Astrocyte of the hippocampus (primary cell): ENCODE results near the gene SYTL3.
"Not testable (repeated sequence)": the region's sequence is repeated elsewhere in the genome, so short reads cannot be mapped to it uniquely, and the experiment has no call there.

Experiments
- DNase-seq: peaks from one replicate; pipeline ENCODE4 v3.0.0; 2011; ENCODE audit warnings: low read depth, low spot score

The SYTL3 gene, protein sequence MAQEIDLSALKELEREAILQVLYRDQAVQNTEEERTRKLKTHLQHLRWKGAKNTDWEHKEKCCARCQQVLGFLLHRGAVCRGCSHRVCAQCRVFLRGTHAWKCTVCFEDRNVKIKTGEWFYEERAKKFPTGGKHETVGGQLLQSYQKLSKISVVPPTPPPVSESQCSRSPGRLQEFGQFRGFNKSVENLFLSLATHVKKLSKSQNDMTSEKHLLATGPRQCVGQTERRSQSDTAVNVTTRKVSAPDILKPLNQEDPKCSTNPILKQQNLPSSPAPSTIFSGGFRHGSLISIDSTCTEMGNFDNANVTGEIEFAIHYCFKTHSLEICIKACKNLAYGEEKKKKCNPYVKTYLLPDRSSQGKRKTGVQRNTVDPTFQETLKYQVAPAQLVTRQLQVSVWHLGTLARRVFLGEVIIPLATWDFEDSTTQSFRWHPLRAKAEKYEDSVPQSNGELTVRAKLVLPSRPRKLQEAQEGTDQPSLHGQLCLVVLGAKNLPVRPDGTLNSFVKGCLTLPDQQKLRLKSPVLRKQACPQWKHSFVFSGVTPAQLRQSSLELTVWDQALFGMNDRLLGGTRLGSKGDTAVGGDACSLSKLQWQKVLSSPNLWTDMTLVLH

DNA sequence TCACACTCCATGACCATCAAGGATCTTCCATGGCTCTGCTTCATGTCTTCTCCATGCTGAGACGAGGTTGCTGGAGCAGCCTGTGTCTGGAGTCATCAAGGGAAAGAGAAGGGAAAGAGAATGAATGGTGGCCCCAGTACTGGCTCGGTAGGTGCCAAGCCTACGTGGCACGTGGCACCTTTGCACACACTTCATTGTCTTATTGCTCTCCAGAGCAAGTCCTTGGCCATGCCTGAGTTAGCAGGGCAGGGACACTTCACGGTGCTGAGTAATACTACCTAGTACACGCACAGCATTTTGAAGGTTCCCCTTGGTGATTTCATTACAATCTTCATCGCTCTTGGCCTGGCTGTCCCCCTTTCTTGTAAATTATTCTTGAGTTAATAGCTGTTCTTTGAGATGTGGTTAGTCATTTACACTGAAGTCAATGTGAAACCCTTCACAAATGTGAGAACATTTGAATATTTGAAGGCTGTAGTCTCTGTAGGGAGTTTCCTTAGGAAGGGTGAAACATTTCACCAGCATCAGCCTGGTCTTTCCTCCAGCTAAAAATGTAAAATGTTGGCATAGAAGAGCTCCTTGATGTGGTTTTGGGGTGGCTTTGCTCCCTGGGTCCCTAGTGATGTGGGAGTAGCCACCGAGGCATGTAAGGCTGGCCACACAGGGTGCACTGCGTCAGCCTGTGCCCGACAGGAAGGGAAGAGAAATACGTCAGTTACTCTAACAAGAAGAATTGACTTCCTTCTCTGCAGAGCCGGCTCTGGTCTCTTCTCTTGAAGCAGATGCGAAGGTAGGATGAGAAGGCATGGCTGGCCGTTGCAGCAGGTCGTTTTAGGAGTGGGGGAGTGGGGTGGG is at the start of gene SYTL3:
Gene SYTL3 (plus strand): TSS at position 766 of the 855 bp plus-strand sequence. CDS start 13,215 bp downstream, outside the sequence.
- peak; percentile 87 for DNase-seq

- no peak for DNase-seq
These were observed 46.4 kb upstream of the SYTL3 start for GRCh38 chr6:158603261-158604047.

GRCh38 chr6:158604048-158604406 is 45.8 kb upstream of the SYTL3 start:
- no peak for DNase-seq

GRCh38 chr6:158605266-158605878 is 44.5 kb upstream of the SYTL3 start:
- DNase-seq, result peak; percentile 87

DNA sequence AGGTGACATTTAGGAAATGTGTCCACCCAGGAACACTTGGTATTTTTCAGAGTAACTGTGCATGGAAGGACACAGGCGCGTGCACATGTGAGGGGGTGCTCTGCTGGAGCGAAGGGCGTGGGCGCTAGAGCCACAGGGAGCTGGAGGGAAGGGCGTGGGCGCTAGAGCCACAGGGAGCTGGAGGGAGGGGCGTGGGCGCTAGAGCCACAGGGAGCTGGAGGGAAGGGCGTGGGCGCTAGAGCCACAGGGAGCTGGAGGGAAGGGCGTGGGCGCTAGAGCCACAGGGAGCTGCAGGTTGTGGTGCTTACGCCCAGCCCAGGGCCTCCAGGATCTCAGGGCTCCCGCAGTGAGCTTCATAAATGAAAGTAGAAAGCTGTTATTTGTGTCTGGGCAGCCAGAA is 43.8 kb upstream of the SYTL3 start:
- DNase-seq, result not testable (repeated sequence)

DNA sequence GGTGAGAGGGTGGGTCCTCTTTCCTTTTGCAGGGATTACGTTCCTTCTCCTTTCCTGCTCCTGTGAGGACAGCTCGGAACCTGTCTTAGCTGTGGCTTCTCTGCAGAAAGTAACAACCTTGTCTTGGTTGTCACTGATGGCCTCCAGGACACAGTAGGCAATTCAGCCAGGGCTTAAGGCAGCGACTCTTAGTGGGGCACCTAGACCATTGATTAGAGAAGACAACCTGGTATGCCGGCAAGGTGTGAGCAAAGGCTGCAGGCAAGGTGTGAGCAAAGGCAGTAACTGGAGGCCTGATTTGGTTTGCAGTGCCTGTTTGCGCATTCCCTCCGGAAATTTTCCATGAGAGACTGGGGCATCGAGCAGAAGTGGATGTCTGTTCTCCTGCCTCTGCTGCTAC is 42.9 kb upstream of the SYTL3 start:
- no peak for DNase-seq

GRCh38 chr6:158607411-158608170 is 42.3 kb upstream of the SYTL3 start:
- no peak for DNase-seq

DNA sequence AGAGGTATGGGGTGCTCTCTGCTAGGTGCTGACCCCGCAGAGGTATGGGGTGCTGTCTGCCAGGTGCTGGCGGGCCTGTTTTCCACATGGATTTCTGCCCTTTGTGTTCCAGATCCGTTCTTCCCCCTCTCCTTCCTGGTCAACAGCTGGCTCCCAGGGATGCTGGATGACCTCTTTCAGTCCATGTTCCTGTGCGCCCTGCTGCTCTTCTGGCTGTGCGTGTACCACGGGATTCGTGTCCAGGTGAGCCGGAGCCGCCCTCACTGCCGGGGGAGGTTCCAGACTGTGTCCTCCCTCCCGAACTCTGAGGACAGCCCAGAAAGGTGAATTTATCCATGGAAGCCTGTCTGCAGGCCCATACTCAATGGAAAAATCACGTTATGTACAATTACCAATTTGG is 41.6 kb upstream of the SYTL3 start:
- no peak for DNase-seq

- no peak for DNase-seq
These were observed 40.2 kb upstream of the SYTL3 start for GRCh38 chr6:158609455-158610155.

DNA sequence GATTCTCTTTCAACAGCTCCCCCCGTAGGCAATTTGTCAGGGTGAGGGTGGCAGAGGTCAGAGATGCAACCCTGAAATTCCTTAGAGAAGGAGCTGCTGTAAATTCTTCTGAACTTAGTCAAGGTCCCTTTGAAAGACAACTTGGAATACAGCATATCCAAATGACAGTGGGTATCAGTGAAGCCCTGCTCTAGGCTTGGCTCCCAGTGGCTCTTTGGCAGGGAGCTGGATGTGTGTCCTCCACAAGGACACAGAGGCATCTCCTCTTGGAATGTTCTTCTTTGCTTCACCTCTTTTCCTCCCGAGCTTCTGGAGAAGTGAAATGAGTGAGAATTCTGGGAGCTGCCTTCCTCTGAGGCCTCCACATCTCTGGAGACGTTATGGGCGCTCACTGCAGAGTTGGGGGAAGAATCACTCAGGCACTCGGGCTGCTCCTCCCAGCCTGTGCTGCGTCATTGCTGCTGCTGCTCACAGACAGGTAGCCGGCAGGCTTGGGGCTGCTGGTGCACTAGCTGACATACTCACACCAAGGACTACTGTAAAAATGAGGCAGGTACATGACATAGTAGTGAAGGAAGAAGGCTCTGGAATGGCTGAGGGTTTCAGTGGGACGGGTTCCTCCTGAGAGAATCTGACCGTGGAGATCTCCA is 39.4 kb upstream of the SYTL3 start:
- DNase-seq, result no peak

GRCh38 chr6:158611039-158611438 is 38.8 kb upstream of the SYTL3 start:
- DNase-seq, result no peak

- DNase-seq, result no peak
These were observed 38.1 kb upstream of the SYTL3 start for GRCh38 chr6:158611541-158612370.

DNA sequence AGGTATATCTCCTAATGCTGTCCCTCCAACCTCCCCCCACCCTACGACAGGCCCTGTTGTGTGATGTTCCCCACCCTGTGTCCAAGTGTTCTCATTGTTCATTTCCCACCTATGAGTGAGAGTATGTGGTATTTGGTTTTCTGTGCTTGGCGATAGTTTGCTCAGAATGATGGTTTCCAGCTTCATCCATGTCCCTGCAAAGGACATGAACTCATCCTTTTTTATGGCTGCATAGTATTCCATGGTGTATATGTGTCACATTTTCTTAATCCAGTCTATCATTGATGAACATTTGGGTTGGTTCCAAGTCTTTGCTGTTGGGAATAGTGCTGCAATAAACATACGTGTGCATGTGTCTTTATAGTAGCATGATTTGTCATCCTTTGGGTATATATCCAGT is 35.2 kb upstream of the SYTL3 start:
- DNase-seq, result not testable (repeated sequence)

- DNase-seq, result not testable (repeated sequence)
These were observed 31.6 kb upstream of the SYTL3 start for GRCh38 chr6:158618289-158618688.

- peak; percentile 10 for DNase-seq
These were observed 29.7 kb upstream of the SYTL3 start for GRCh38 chr6:158619922-158620801.

GRCh38 chr6:158620963-158621693 is 28.7 kb upstream of the SYTL3 start:
- no peak for DNase-seq
